Activated naive CD4-positive, alpha-beta T cell treated with anti-CD3 and anti-CD28 coated beads, Interleukin-2, amount 50 U/mL, for 24 hours (primary cell): Measurements from ENCODE around the gene KRTAP6-1.

Source experiments
- H3K27ac Mint-ChIP-seq: one replicate; pipeline ENCODE4 v1.8.0; 2021; ENCODE audit warnings: mild to moderate bottlenecking, mixed read lengths
- H3K27me3 Mint-ChIP-seq: one replicate; pipeline ENCODE4 v1.8.0; 2021; ENCODE audit warnings: mixed read lengths
- H3K36me3 Mint-ChIP-seq: one replicate; pipeline ENCODE4 v1.8.0; 2021; ENCODE audit warnings: mixed read lengths
- H3K4me1 Mint-ChIP-seq: one replicate; pipeline ENCODE4 v1.8.0; 2021; ENCODE audit warnings: mixed read lengths
- H3K4me3 Mint-ChIP-seq: one replicate; pipeline ENCODE4 v1.8.0; 2021; ENCODE audit warnings: mild to moderate bottlenecking, mixed read lengths
- H3K9me3 Mint-ChIP-seq: one replicate; pipeline ENCODE4 v1.8.0; 2021; ENCODE audit warnings: mixed read lengths

Gene KRTAP6-1, protein sequence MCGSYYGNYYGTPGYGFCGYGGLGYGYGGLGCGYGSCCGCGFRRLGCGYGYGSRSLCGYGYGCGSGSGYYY

DNA sequence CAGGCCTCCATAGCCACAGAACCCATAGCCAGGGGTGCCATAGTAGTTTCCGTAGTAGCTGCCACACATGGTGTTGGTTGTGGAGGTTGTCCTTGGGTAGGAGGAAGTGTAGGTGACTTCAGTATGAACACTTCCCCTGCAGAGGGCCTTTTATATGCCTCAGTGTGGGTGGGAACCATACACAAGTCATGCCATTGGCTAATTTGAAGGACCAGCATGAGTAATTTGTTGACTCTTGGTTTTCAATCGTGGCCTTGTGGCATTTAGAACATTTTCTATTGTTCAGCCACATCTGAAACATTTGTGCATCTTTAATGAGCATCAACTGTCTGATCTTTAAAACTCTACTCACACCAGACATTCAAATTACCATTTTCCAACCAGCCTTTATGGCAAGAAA, at the start of gene KRTAP6-1:
Gene KRTAP6-1, minus strand, starts transcription at position 95 of the 400 bp plus-strand sequence. Its CDS starts 26 bp downstream, at position 69.
- peaks cover 9% of the 10 kb centered on the region for H3K9me3 Mint-ChIP-seq
- no peaks in the 10 kb centered on the region for H3K27me3 Mint-ChIP-seq
- no peak within 1 kb of the TSS for H3K4me3 Mint-ChIP-seq
- H3K36me3 Mint-ChIP-seq, result no peaks in the 10 kb centered on the region
- no peaks in the 10 kb centered on the region for H3K4me1 Mint-ChIP-seq
- no peak within 1 kb of the TSS for H3K27ac Mint-ChIP-seq

DNA sequence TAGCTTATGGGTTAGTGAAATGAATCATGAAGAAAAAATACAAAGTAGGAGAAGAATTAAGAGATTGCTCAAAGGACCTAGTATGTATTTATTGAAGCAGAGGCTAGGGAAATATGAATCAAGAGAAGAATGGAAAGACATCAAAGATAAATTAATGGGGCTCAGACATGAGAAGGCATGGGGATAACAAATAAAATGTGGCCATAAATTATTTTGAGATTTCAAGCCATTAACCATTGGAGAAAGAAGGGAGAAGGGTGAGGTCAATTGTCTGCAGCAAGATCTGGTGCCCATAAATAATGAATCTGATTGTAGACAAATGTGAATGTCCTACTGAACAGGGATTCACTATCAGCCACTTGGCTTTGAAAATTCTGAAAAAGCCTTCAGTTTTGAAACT, 39.2 kb upstream of the KRTAP6-1 start:
- no peaks in the 10 kb centered on the region for H3K4me1 Mint-ChIP-seq

DNA sequence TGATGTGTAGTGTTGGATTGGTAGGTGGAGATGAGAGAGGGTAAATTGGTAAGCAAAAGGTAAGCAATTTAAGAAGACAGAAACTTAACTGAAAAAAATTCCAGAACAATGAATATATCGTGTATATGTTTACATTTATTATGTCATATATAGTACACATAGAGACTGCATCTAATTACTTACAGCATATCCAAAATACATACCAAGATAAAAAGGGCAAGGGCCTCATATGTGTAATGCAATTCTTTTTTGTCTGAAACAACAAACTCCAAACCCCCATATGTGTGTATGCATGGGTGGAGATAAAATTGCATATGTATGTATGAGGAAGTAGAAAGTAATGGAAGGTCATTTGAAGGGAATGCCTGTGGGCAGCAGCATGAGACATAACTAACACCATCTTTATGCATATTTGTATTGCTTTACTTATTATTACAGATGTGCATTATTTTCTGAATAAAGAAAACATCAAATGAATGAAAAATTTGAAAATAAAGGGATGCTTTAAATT, 33.2 kb upstream of the KRTAP6-1 start:
- peaks cover 3% of the 10 kb centered on the region for H3K27me3 Mint-ChIP-seq
- H3K27ac Mint-ChIP-seq, result no peak overlapping the region
- H3K36me3 Mint-ChIP-seq, result no peaks in the 10 kb centered on the region
- H3K4me3 Mint-ChIP-seq, result no peak overlapping the region
- H3K9me3 Mint-ChIP-seq, result no peaks in the 10 kb centered on the region
- H3K4me1 Mint-ChIP-seq, result no peaks in the 10 kb centered on the region

More for the DNA sequence above, 39.2 kb upstream of the KRTAP6-1 start:
- Mint-ChIP-seq H3K9me3 (peaks cover 4% of the 10 kb centered on the region), H3K36me3 (no peaks in the 10 kb centered on the region), H3K27ac (no peak overlapping the region), H3K27me3 (no peaks in the 10 kb centered on the region), H3K4me3 (no peak overlapping the region)

DNA sequence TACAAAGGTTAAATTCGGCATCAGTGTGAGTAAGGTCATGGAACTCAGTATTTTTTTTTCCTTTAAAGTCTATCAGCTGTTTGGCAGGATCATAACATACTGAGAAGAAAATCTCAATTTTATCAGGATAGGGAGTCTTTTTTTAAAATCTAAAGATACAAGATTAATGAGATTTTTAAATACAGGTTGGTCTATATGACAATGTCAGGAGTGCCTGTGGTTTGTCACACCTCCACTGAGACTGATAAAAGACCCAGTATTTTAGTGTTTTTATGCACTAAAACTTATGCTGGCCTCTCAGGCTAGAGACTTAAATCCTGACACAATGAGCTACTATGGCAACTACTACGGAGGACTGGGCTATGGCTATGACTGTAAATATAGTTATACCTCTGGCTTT, 28.8 kb upstream of the KRTAP6-1 start, which contains the start of gene KRTAP20-3:
Gene KRTAP20-3, plus strand, starts transcription at position 301 of the 400 bp plus-strand sequence.
- Mint-ChIP-seq H3K27me3 (peaks cover 6% of the 10 kb centered on the region), H3K4me1 (no peaks in the 10 kb centered on the region), H3K36me3 (no peaks in the 10 kb centered on the region)

DNA sequence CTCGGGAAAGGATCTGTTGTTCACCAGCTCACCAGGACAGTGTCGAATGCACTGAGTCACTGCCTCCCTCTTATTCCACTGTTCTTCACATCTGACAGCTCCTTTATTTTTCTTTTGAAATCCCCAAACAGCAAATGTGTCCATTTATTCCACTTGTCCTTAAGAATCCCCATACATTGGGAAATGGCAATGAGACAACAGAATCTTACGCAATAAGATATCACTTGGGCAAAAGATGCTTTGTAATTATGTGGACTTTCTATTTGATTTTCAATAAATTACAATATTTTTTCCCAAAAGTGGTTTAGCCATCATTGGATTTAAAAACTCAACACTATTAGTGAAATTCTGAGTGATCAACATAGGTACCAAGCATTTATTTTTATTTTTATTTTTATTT, 25.0 kb upstream of the KRTAP6-1 start:
- H3K27ac Mint-ChIP-seq, result no peak overlapping the region
- H3K27me3 Mint-ChIP-seq, result peaks cover 3% of the 10 kb centered on the region
- H3K4me3 Mint-ChIP-seq, result no peak overlapping the region
- no peaks in the 10 kb centered on the region for H3K4me1 Mint-ChIP-seq
- no peaks in the 10 kb centered on the region for H3K9me3 Mint-ChIP-seq
- no peaks in the 10 kb centered on the region for H3K36me3 Mint-ChIP-seq

More for the DNA sequence above, 28.8 kb upstream of the KRTAP6-1 start, which contains the start of gene KRTAP20-3:
- Mint-ChIP-seq H3K4me3 (no peak within 1 kb of the TSS), H3K9me3 (no peaks in the 10 kb centered on the region), H3K27ac (no peak within 1 kb of the TSS)

DNA sequence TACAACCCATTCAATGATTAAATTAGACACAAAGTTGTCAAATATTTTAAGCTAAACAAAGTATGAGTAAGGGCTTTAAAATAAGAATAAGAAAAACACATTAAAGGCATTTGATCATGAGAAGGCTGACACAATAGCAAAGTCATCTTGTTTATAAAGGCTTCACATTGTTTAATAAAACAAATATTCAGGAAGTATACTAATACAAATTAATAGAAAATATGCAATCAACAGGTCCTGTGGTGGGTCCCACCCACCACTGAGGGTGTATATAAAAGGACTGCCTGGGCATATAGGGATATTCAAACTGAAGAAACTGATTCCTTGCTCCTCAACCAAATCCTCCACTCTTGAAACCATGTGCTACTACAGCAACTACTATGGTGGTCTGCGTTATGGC, 21.2 kb upstream of the KRTAP6-1 start, which contains the start of gene KRTAP20-2:
Gene KRTAP20-2, plus strand, starts transcription at position 301 of the 400 bp plus-strand sequence. Its CDS starts 58 bp downstream, at position 359.
- Mint-ChIP-seq H3K36me3 (no peaks in the 10 kb centered on the region), H3K27me3 (no peaks in the 10 kb centered on the region), H3K9me3 (no peaks in the 10 kb centered on the region), H3K4me3 (no peak within 1 kb of the TSS), H3K27ac (no peak within 1 kb of the TSS), H3K4me1 (no peaks in the 10 kb centered on the region)

DNA sequence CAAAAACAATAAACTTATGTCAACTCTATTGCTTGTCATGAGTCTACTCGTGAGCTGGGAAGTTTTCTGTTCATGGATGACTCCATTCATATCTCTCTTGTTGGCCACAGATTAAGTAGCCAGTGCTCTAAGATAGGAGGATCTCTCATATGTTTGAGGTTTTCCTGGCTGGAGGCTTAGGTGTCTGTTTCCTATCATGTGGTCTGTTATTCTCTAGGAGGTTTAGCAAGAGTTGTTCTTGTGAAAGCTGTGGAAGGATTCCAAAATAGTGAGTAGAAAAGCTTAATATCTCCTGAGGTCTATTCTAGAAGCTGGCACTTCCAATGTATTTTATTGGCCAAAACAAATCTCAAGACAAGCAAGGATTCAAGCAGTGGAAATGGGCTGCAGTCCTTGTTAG, 15.5 kb upstream of the KRTAP6-1 start:
- Mint-ChIP-seq H3K27me3 (no peaks in the 10 kb centered on the region), H3K4me3 (no peak overlapping the region), H3K27ac (no peak overlapping the region), H3K9me3 (no peaks in the 10 kb centered on the region), H3K4me1 (no peaks in the 10 kb centered on the region), H3K36me3 (no peaks in the 10 kb centered on the region)

DNA sequence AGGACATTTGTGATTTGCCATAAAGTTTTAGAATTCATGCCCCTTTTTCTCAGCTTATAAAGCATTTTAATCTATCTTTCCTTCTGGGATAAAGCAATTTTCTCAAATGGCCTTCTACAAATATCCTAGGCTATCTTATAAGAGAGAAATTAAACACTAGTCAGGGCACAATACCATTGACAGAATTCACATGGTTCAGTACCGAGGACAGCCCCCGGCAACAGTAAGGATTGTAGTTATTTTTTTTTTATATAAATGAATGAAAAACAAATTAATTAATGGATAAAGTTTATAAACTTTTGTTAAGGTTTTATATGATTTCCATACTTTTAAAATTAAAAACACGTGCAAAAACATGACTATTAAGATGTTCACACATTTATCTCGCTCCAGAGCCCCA, 14.4 kb upstream of the KRTAP6-1 start:
- Mint-ChIP-seq H3K9me3 (no peaks in the 10 kb centered on the region), H3K27me3 (no peaks in the 10 kb centered on the region), H3K27ac (no peak overlapping the region), H3K36me3 (no peaks in the 10 kb centered on the region), H3K4me1 (no peaks in the 10 kb centered on the region), H3K4me3 (no peak overlapping the region)

DNA sequence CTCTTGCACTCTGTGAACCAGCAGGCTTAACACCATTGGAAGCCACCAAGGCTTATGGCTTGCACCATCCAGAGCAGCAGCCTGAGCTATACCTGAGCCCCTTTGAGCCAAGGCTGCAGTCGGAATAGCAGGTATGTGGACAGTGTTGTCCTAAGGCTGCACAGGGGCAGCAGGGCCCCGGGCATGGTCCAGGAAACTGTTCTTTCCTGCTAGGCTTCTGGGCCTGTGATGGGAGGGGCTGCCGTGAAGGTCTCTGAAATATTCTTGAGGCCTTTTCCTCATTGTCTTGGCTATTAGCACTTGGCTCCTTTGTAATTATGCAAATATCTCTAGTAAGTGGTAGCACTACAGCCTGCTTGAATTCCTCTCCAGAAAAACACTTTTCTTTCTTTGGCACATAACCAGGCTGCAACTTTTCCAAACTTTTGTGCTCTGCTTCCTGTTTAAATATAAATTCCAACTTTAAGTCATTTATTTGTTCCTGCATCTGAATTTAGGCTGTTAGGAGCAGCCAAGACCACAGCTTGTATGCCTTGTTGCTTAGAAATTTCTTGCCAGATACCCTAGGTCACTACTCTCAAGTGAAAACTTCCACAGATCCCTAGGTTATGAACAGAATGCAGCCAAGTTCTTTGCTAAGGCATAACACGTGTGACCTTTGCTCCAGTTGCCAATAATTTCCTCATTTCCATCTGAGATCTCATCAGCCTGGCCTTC, 11.9 kb upstream of the KRTAP6-1 start:
- no peak overlapping the region for H3K4me3 Mint-ChIP-seq
- H3K4me1 Mint-ChIP-seq, result no peaks in the 10 kb centered on the region
- no peaks in the 10 kb centered on the region for H3K36me3 Mint-ChIP-seq
- H3K27me3 Mint-ChIP-seq, result no peaks in the 10 kb centered on the region
- no peak overlapping the region for H3K27ac Mint-ChIP-seq
- H3K9me3 Mint-ChIP-seq, result no peaks in the 10 kb centered on the region

DNA sequence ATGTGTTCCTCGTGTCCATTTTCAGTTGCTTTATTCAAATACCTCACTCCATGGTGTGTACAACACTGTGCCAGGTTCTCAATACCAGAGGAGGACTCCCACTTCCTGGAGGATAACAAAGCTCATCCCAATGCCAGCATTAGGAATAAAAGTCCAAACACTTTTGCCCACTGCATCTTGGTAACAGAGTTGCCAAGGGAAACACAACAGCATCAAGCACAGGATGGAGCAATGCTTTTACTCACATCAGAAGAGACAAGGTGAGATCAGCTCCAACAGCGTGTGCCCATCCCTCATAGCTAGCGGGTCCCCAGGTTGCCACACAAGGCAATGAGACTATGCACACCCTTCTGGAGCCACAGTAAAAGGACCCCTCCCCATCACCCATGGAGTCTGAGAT, 9.6 kb upstream of the KRTAP6-1 start:
- H3K27me3 Mint-ChIP-seq, result peaks cover 2% of the 10 kb centered on the region
- no peak overlapping the region for H3K4me3 Mint-ChIP-seq
- no peaks in the 10 kb centered on the region for H3K4me1 Mint-ChIP-seq
- H3K27ac Mint-ChIP-seq, result no peak overlapping the region
- H3K36me3 Mint-ChIP-seq, result no peaks in the 10 kb centered on the region
- peaks cover 4% of the 10 kb centered on the region for H3K9me3 Mint-ChIP-seq

DNA sequence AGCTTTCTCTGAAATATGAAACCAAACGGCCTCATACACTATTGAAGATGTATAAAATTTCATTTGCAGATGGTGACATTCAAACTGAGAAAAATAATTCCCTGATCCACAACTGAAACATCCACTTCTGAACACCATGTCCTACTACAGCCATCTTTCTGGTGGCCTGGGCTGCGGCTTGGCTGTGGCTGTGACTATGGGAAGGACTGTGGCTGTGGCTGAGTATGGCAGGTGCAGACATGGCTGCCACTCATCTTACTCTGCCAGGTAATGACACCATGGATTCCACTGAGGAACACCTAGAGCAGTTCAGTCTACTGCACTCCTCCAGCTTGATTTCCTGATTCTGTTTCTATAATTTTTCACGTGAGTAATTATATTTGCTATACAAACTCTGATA, 6.8 kb upstream of the KRTAP6-1 start, which contains the start of gene KRTAP20-4:
Gene KRTAP20-4, plus strand, starts transcription at position 106 of the 400 bp plus-strand sequence.
- Mint-ChIP-seq H3K27ac (no peak within 1 kb of the TSS), H3K4me3 (no peak within 1 kb of the TSS), H3K36me3 (no peaks in the 10 kb centered on the region), H3K9me3 (peaks cover 9% of the 10 kb centered on the region), H3K27me3 (peaks cover 2% of the 10 kb centered on the region), H3K4me1 (no peaks in the 10 kb centered on the region)

DNA sequence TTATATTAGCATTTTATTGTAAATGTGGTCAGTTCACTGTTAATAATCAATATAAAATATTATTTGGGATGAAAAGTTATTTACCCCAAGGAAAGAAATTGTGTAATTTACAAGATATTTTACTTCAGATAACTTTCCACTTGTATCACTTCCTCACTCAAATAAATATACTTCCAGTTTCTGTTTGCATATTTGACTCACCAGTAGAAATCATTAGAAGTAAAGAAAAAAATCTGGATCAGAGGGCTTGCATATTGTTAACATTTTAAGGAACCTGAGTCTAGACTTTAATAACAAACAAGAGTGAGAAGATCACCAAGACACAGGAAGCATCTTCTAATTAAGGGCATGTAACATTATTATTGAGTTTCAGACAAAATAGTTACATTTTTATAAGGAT, 6.3 kb upstream of the KRTAP6-1 start:
- Mint-ChIP-seq H3K9me3 (peaks cover 9% of the 10 kb centered on the region), H3K36me3 (no peaks in the 10 kb centered on the region), H3K27me3 (peaks cover 2% of the 10 kb centered on the region), H3K27ac (no peak overlapping the region), H3K4me3 (no peak overlapping the region), H3K4me1 (no peaks in the 10 kb centered on the region)

DNA sequence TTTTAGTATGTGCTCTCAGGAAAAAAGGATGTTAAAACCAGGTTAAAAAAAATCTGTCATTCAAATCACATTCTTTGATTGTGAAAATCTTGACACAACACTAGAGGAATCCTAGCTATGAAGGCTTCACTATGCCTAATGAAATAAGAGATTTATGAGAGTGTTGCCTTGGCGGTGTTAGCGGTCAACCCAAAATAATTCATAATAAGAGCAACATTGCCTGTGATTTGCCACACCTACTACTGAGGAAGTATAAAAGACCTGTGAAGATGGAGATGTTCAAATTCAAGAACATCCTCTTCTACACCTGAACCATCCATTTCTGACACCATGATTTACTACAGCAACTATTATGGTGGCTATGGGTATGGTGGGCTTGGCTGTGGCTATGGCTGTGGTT, 2.4 kb upstream of the KRTAP6-1 start, which contains the start of gene KRTAP20-1:
Gene KRTAP20-1, plus strand, starts transcription at position 301 of the 400 bp plus-strand sequence. Its CDS starts 30 bp downstream, at position 331.
- Mint-ChIP-seq H3K27ac (no peak within 1 kb of the TSS), H3K9me3 (peaks cover 9% of the 10 kb centered on the region), H3K4me1 (no peaks in the 10 kb centered on the region), H3K27me3 (peaks cover 2% of the 10 kb centered on the region), H3K36me3 (no peaks in the 10 kb centered on the region), H3K4me3 (no peak within 1 kb of the TSS)

DNA sequence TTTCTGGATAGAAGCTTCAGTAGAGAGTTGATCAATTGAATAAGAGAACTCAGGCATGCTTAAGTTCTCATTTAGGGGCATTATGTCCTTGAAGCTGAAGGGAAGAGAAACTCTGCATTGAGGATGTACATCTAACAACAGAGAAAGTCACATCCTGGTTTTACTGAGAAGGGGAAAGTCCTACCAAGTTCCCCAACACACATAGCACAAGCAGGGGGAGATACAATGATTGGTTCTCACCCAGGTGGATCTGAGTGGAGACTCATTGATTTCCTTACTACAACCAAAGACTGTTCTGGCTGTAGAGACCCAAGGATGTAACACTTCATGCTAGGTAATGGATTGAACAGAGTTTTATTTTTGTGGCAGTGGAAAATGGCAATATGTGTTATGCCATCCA, 1.5 kb upstream of the KRTAP6-1 start:
- Mint-ChIP-seq H3K4me3 (no peak overlapping the region), H3K27ac (no peak overlapping the region), H3K9me3 (peaks cover 9% of the 10 kb centered on the region), H3K27me3 (peaks cover 1% of the 10 kb centered on the region), H3K36me3 (no peaks in the 10 kb centered on the region), H3K4me1 (no peaks in the 10 kb centered on the region)

DNA sequence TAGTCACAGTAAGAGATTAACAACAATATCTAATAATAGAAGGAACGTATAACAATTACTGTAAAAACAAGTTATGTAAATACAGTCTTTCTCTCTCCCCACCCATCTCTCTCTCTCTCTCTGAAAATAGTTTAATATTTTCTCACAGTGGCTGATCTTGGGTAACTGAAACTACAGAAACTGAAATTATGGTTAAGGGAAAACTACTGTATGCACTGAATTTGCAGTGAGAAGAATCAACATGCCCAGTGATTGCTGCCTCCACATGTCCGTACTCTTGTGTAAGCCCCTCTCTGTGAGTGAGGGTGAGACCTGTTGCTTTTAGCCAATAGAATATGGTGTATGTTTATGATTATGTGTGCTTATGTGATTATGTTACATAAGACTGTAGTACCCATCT, 1.6 kb downstream of the KRTAP6-1 start:
- peaks cover 2% of the 10 kb centered on the region for H3K27me3 Mint-ChIP-seq
- no peaks in the 10 kb centered on the region for H3K36me3 Mint-ChIP-seq
- H3K4me3 Mint-ChIP-seq, result no peak overlapping the region
- H3K4me1 Mint-ChIP-seq, result no peaks in the 10 kb centered on the region
- H3K27ac Mint-ChIP-seq, result no peak overlapping the region
- peaks cover 2% of the 10 kb centered on the region for H3K9me3 Mint-ChIP-seq

DNA sequence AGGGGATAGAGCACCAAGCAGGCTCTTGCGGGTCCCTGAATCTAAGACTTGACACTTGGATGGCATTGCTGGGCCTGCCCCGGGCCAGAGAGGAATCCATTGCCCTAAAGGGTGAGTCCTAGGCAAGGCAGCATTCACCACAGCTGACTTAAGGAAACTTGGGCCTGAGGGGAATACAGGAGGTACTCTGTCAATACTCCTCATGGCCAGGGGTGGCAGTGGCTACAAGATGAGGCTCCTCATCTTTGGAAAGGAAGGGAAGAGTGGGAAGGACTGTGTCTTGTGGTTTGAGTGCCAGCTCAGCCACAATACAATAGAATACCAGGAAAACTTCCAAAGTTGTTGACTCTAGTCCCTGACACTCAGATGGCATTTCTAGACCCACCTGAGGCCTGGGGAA, 7.8 kb downstream of the KRTAP6-1 start:
- H3K36me3 Mint-ChIP-seq, result no peaks in the 10 kb centered on the region
- H3K4me1 Mint-ChIP-seq, result no peaks in the 10 kb centered on the region
- H3K9me3 Mint-ChIP-seq, result peaks cover 6% of the 10 kb centered on the region
- no peak overlapping the region for H3K4me3 Mint-ChIP-seq
- no peak overlapping the region for H3K27ac Mint-ChIP-seq
- peaks cover 2% of the 10 kb centered on the region for H3K27me3 Mint-ChIP-seq
